Breast epithelium (tissue), 4 donors: ENCODE data around the gene FBXW4. TPM values are rescaled to one million over a fixed set of nuclear protein-coding genes. Genes with fewer than 3 reads are reported as not detected.
A peak's percentile ranks its signal among the peaks of the same experiment; 100 is the strongest.
"Not testable (repeated sequence)": the region's sequence is repeated elsewhere in the genome, so short reads cannot be mapped to it uniquely, and the experiment has no call there.

Experiments used
- DNase-seq, 2 donors: peaks; one replicate each; pipeline ENCODE4 v3.0.0-alpha.2; 2019; ENCODE audit warnings: low spot score in 2 of 2
- H3K27ac ChIP-seq, 2 donors: fragments of 200-600 bp; sonication (generic) in 1 of 2; one replicate each; pipeline ENCODE4 v1.5.1; 2016 to 2019; ENCODE audit warnings: mild to moderate bottlenecking in 1 of 2
- H3K27me3 ChIP-seq, 2 donors: fragments of 200-600 bp; sonication (generic) in 1 of 2; one replicate each; pipeline versions ENCODE4 v1.5.1 to v1.6.0; 2017 to 2019; ENCODE audit warnings: control low read depth in 1 of 2, mild to moderate bottlenecking in 1 of 2
- H3K36me3 ChIP-seq: fragments of 200-600 bp; one replicate; pipeline ENCODE4 v1.5.1; 2019
- H3K4me1 ChIP-seq, 2 donors: fragments of 200-600 bp; sonication (generic); one replicate each; pipeline ENCODE4 v1.5.1; 2016 to 2019; ENCODE audit warnings: control low read depth in 1 of 2
- H3K4me3 ChIP-seq, 3 donors: fragments of 200-600 bp; sonication (generic); 1 replicate in 2 of 3; 2 replicates in 1 of 3; pipeline ENCODE4 v1.5.1; 2016 to 2019; ENCODE audit warnings: mild to moderate bottlenecking in 3 of 3, moderate library complexity in 2 of 3
- H3K9me3 ChIP-seq, 2 donors: fragments of 200-600 bp; sonication (generic) in 1 of 2; one replicate each; pipeline ENCODE4 v1.5.1; 2016 to 2019; ENCODE audit warnings: control low read depth in 1 of 2
- POLR2A ChIP-seq: fragments of 450-650 bp; IDR thresholded peaks from one replicate; pipeline ENCODE4 v1.6.1; 2016; ENCODE audit warnings: antibody characterized with exemption, mild to moderate bottlenecking, moderate library complexity
- POLR2AphosphoS5 ChIP-seq, 3 donors: sonication (generic); formaldehyde crosslinking; IDR thresholded peaks; one replicate each; pipeline ENCODE4 v1.6.1; 2017; ENCODE audit warnings: antibody characterized with exemption in 3 of 3
- intact Hi-C: fragments of 100-400 bp; cut with DNase I; formaldehyde crosslinking; loops from one replicate; pipeline ENCODE4 v1.15.1; 2023; ENCODE audit warnings: low total_unique reads
- total RNA-seq, 3 donors: library from RNA; depleted of rRNA; stranded (reverse); fragments of >200 nt; gene quantifications; one replicate each; pipeline ENCODE4 v1.1.0, GENCODE V29; 2016
- TF ChIP-seq, protein P1 (sequence below), 3 donors: fragments of 450-650 bp; IDR thresholded peaks; one replicate each; pipeline ENCODE4 v1.5.1; 2016 to 2017; ENCODE audit warnings: antibody characterized with exemption in 3 of 3, mild to moderate bottlenecking in 3 of 3, moderate library complexity in 3 of 3

FBXW4 gene
- total RNA-seq, 3 donors from 2014 or later, result 68.0 to 95.7 (median 74.7) TPM

DNA sequence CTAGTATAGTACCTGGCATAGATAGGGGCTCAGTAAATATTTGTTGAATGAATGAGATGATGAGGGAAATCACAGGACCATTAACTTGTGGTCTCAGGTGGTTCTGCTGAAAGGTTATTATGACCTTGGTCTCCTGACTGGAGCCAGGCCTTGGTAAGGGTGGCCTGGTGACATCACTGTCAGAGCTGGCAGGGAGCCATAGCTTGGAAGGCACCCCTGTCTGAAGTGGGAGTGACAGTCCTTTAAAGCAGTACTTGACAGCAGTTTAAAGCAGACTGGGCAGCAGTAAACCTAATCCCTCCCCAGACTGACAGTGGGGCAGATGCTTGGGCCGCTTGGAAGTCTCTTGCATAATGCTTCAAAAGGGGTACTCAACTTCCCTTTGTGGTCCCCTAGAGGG, 93.4 kb downstream of the FBXW4 start:
- H3K27me3 ChIP-seq, result no peaks in the 10 kb centered on the region
- TF ChIP-seq, protein P1, sequence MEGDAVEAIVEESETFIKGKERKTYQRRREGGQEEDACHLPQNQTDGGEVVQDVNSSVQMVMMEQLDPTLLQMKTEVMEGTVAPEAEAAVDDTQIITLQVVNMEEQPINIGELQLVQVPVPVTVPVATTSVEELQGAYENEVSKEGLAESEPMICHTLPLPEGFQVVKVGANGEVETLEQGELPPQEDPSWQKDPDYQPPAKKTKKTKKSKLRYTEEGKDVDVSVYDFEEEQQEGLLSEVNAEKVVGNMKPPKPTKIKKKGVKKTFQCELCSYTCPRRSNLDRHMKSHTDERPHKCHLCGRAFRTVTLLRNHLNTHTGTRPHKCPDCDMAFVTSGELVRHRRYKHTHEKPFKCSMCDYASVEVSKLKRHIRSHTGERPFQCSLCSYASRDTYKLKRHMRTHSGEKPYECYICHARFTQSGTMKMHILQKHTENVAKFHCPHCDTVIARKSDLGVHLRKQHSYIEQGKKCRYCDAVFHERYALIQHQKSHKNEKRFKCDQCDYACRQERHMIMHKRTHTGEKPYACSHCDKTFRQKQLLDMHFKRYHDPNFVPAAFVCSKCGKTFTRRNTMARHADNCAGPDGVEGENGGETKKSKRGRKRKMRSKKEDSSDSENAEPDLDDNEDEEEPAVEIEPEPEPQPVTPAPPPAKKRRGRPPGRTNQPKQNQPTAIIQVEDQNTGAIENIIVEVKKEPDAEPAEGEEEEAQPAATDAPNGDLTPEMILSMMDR (IDR thresholded peaks at IDR 0.05), result no peak
- TF ChIP-seq POLR2AphosphoS5 (IDR thresholded peaks at IDR 0.05) (no peak), POLR2A (no peak)
- H3K4me1 ChIP-seq, result no peaks in the 10 kb centered on the region
- no peak overlapping the region for H3K4me3 ChIP-seq
- intact Hi-C loops, result loop anchor here (10.0 kb wide), 1 partner anchor 173 kb away; the partner anchor contains the start of gene FGF8
- H3K36me3 ChIP-seq, result no peaks in the 10 kb centered on the region
- DNase-seq, result no peak
- no peaks in the 10 kb centered on the region for H3K9me3 ChIP-seq
- no peak overlapping the region for H3K27ac ChIP-seq

DNA sequence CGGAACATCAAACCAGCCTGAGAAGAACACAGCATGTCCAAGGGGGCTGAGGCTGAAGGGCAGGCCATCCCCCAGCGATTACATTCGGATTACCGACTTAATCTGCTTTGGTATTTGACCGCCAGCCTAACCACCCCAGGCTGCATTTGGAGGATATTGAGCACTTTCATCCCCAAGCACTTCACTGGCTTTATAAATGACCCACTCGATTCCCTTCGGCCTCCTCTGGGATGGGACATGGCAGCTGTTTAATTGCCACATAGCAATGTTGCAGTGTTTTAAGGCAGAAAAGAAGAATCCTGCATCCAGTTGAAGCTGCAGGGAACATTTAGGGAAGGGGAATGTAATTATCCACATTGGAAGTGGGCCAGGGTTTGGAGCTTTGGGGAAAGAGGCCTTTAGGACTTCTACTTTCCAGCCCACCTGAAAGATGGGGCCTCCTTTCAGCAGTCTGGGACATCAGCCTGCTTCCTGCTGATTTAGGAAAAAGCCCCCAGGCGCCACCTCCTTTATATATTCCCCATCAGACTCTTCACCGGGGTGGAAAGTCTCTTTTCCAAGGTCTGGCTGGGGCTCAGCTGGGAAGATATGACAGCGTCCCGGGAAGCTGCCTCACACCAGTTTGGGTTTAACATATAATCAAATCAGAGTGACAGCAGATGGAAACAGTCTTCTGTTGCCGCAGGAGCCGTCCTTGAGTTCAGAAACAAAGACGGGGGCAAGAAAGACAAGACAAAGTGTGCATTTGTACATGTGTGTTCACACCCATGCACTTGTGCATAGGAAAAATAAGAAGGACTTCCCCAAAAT, 97.7 kb downstream of the FBXW4 start:
- H3K36me3 ChIP-seq, result no peaks in the 10 kb centered on the region
- no peak overlapping the region for H3K4me3 ChIP-seq
- TF ChIP-seq POLR2AphosphoS5 (IDR thresholded peaks at IDR 0.05) (no peak), POLR2A (no peak)
- TF ChIP-seq, protein P1 (IDR thresholded peaks at IDR 0.05), result no peak
- no peaks in the 10 kb centered on the region for H3K27me3 ChIP-seq
- no peaks in the 10 kb centered on the region for H3K9me3 ChIP-seq
- no peak overlapping the region for H3K27ac ChIP-seq
- intact Hi-C loops, result no loop called here
- DNase-seq, result no peak
- H3K4me1 ChIP-seq, result no peaks in the 10 kb centered on the region

DNA sequence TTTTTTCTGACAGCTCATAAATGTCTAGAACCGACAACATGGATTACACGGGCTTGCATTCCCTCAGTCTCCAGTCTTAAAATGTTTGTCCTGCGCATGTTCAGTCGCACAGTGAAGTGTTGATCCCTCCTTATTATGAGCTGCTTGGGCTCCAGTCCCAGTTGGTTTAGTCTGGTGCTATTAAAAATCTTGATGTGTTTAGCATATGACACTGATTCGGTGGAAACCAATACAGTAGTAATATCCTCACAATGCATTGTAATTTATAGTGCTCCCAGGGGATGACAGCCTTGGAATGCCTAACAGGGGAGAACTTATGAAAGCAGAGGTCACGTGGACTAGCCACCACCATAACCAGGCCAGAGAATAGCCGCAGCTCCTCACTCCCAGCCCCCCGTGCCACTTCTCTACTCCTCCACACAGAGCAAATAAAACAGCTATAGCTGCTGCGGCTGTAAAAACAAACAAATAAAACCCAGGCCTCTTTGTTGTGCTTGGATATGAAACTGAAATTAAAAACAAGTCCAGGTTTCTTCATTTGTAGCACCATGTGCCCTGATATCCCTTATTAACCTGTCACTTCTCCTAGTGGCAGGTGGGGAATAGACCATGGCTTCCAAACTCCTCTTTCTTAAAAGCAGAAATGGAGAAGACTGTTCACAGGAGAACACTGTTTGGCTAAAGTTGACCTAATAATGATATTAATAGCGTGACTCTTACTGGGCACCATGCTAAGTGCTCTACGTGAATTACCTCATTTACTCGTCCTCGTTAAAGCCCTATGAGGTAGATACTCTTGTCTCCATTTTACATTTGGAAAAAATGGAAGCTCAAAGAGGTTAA, 99.2 kb downstream of the FBXW4 start:
- no peaks in the 10 kb centered on the region for H3K27me3 ChIP-seq
- H3K9me3 ChIP-seq, result no peaks in the 10 kb centered on the region
- H3K36me3 ChIP-seq, result no peaks in the 10 kb centered on the region
- no peak for DNase-seq
- H3K4me3 ChIP-seq, result no peak overlapping the region
- intact Hi-C loops, result no loop called here
- H3K27ac ChIP-seq, result no peak overlapping the region
- TF ChIP-seq POLR2AphosphoS5 (IDR thresholded peaks at IDR 0.05) (no peak), POLR2A (no peak)
- TF ChIP-seq, protein P1 (IDR thresholded peaks at IDR 0.05), result no peak
- no peaks in the 10 kb centered on the region for H3K4me1 ChIP-seq

DNA sequence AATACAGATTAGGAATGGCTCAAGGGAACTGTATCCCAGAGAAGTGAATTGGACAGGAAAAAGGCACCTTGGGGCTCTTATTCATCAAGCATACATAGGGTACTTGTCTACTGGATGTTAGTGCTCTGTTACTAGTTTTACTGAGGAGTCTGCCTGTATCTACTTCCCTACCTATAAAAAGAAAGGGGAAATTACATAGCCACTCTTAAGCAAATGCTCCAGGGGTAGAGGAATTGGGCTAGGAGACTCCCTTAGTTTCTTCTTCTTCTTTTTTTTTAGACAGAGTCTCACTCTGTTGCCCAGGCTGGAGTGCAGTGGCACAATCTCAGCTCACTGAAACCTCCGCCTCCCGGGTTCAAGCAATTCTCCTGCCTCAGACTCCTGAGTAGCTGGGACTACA, 101.6 kb downstream of the FBXW4 start:
- H3K9me3 ChIP-seq, H3K4me3 ChIP-seq, DNase-seq, H3K27me3 ChIP-seq, intact Hi-C loops, H3K27ac ChIP-seq, H3K36me3 ChIP-seq, H3K4me1 ChIP-seq: not testable (repeated sequence)

DNA sequence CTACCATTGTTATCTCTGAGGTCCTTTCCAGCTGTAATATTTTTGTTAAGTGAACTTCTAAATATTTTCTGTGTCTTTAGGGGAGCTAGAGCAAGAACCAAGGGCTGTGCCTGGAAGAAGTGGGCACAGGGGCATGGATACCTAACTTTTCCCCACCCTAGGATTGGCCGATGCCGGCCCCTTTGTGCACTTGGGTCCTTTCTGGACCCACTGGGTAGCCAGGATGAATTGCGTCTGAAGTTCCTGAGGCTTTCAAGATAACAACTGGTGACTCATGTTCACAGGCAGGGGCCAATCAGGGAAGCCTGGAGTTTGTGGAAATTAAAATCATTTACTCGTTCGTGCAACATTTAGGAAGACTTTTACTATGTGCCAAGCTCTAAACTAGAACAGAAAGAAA, 106.1 kb downstream of the FBXW4 start:
- Histone ChIP-seq H3K4me3 (peak overlapping the region; percentile 72 to 87 (median 83)), H3K9me3 (no peaks in the 10 kb centered on the region), H3K36me3 (no peaks in the 10 kb centered on the region), H3K4me1 (peaks cover 0 to 3% of the 10 kb centered on the region in 2 donors), H3K27ac (no peak overlapping the region), H3K27me3 (no peaks in the 10 kb centered on the region)
- TF ChIP-seq POLR2A, result no peak
- no peak for TF ChIP-seq POLR2AphosphoS5 (IDR thresholded peaks at IDR 0.05)
- TF ChIP-seq, protein P1 (IDR thresholded peaks at IDR 0.05), result no peak
- no peak for DNase-seq
- intact Hi-C loops, result no loop called here
